Left lung (tissue), 10 donors: ENCODE data around the gene PTPRM. TPM values are rescaled to one million over a fixed set of nuclear protein-coding genes. Genes with fewer than 3 reads are reported as not detected.

ENCODE experiments used
- ATAC-seq: fragments of 200-7000 bp; cut with Tn5 transposase; one replicate; pipeline ENCODE4 v1.9.1; 2020; ENCODE audit warnings: moderate library complexity
- DNase-seq, 4 donors: peaks; one replicate each; pipeline ENCODE4 v3.0.0-alpha.2; 2013 to 2020
- H3K27ac ChIP-seq, 2 donors: fragments of 200-600 bp; sonication (generic) in 1 of 2; one replicate each; pipeline versions ENCODE4 v1.5.0 to v1.8.0; 2020 to 2021
- H3K27me3 ChIP-seq, 2 donors: fragments of 200-600 bp; sonication (generic) in 1 of 2; one replicate each; pipeline versions ENCODE4 v1.5.0 to v1.8.0; 2020 to 2021
- H3K36me3 ChIP-seq, 2 donors: fragments of 200-600 bp; sonication (generic) in 1 of 2; one replicate each; pipeline versions ENCODE4 v1.5.0 to v1.8.0; 2020 to 2021
- H3K4me1 ChIP-seq, 2 donors: fragments of 200-600 bp; one replicate each; pipeline ENCODE4 v1.8.0; 2021
- H3K4me3 ChIP-seq, 2 donors: fragments of 200-600 bp; sonication (generic) in 1 of 2; one replicate each; pipeline versions ENCODE4 v1.5.0 to v1.8.0; 2020 to 2021; ENCODE audit warnings: mild to moderate bottlenecking in 1 of 2
- H3K9me3 ChIP-seq, 2 donors: fragments of 200-600 bp; sonication (generic) in 1 of 2; one replicate each; pipeline versions ENCODE4 v1.5.0 to v1.8.0; 2020 to 2021
- intact Hi-C, 2 donors: fragments of 100-400 bp; cut with DNase I; formaldehyde crosslinking; loops; one replicate each; pipeline versions ENCODE4 v1.11.2 to v1.14.2; 2022
- polyA plus RNA-seq, 6 donors: library from polyadenylated mRNA; unstranded; fragments of 120-200 nt; gene quantifications; one replicate each; pipeline ENCODE4 v1.2.1, GENCODE V29; 2013; ENCODE audit not compliant: insufficient read length in 6 of 6
- total RNA-seq, 2 donors: library from RNA; stranded (reverse); fragmentation: NEBNext Ultra II Directional; extraction: Animal tissue kit (Norgen Biotek cat#: 25700); gene quantifications; one replicate each; pipeline ENCODE4 v1.2.1, GENCODE V29; 2021
- TF ChIP-seq, protein P1 (sequence below), 2 donors: fragments of 200-600 bp; sonication (generic) in 1 of 2; IDR thresholded peaks; one replicate each; pipeline versions ENCODE4 v1.5.0 to v1.8.0; 2021; ENCODE audit warnings: antibody characterized with exemption in 2 of 2
- donor health status: DM: no; HTN: yes; CAD: no.
- donor health status: DM: no; HTN: no; CAD: no.

PTPRM gene
- total and polyA plus RNA-seq, 8 donors: 76.4 to 99.6 (median 90.1) TPM

DNA sequence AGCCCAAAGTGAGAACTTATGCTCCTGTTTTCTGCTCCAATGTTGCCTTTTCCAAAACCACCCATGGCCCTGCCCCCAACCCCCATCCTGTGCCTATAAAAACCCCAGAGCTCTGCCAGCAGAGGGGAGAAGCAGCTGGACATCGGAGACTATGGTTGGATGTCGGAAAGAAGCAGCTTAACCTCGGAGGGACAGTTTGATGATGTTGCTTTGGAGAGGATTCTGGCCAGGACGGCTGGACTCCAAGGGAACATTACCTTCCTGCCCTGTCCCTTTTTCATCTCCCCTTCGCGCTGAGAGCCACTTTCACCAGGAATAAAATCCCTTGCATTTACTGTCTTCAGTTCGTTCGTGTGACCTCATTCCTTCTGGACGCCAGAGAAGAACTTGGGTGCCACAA is 158.4 kb downstream of the PTPRM start:
- H3K9me3 ChIP-seq: no peaks in the 10 kb centered on the region
- H3K27ac ChIP-seq: no peak overlapping the region
- H3K36me3 ChIP-seq: no peaks in the 10 kb centered on the region
- intact Hi-C loops: no loop called here
- no peak for DNase-seq
- no peak for ATAC-seq
- TF ChIP-seq, protein P1, sequence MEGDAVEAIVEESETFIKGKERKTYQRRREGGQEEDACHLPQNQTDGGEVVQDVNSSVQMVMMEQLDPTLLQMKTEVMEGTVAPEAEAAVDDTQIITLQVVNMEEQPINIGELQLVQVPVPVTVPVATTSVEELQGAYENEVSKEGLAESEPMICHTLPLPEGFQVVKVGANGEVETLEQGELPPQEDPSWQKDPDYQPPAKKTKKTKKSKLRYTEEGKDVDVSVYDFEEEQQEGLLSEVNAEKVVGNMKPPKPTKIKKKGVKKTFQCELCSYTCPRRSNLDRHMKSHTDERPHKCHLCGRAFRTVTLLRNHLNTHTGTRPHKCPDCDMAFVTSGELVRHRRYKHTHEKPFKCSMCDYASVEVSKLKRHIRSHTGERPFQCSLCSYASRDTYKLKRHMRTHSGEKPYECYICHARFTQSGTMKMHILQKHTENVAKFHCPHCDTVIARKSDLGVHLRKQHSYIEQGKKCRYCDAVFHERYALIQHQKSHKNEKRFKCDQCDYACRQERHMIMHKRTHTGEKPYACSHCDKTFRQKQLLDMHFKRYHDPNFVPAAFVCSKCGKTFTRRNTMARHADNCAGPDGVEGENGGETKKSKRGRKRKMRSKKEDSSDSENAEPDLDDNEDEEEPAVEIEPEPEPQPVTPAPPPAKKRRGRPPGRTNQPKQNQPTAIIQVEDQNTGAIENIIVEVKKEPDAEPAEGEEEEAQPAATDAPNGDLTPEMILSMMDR (IDR thresholded peaks at IDR 0.05): no peak
- peaks cover 0 to 3% of the 10 kb centered on the region in 2 donors for H3K4me1 ChIP-seq
- H3K27me3 ChIP-seq: no peaks in the 10 kb centered on the region
- H3K4me3 ChIP-seq: no peak overlapping the region

DNA sequence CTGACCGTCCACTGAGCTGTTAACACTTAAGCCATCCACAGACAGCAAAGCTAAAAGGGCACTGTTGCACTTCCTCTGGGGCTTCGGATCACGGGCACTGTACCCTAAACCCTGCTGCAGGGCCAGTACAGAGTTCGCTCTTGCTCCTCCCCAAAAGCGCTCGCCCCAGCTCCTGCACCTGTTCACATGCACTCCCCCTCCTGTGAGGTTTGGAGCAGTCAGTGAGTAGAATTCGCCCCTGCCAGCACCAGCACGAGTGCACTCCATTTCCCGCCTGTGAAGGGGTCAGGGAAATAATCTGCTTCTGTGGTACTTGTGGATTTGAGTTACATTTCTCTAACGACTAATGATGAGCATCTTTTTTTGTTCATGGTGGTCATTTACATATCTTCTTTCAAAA is 158.8 kb downstream of the PTPRM start:
- Histone ChIP-seq H3K9me3 (no peaks in the 10 kb centered on the region), H3K4me3 (no peak overlapping the region), H3K27me3 (no peaks in the 10 kb centered on the region), H3K36me3 (no peaks in the 10 kb centered on the region), H3K27ac (no peak overlapping the region), H3K4me1 (peaks cover 0 to 3% of the 10 kb centered on the region in 2 donors)
- ATAC-seq: no peak
- no peak for DNase-seq
- TF ChIP-seq, protein P1 (IDR thresholded peaks at IDR 0.05): no peak
- intact Hi-C loops: no loop called here

DNA sequence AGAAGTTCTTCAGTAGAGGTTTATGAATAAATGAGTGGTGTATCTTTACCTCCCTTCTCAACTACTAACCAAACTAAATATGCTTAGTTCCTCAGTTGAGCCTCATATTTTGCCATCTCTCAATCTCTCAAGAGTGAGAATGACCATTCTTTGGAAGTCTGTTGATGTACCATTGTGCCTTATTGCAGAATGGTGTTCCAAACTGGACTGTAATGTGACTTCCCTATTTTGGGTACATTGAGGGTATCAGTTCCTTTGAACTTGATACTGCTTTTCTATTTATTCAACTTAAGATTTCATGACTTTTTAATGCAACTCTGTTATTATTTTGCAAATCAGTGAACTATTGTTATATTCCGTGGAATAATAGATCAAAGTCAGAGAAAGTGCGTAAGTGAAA is 159.4 kb downstream of the PTPRM start:
- TF ChIP-seq, protein P1 (IDR thresholded peaks at IDR 0.05): no peak
- DNase-seq: no peak
- no peak overlapping the region for H3K27ac ChIP-seq
- no peak for ATAC-seq
- H3K4me3 ChIP-seq: no peak overlapping the region
- no peaks in the 10 kb centered on the region for H3K27me3 ChIP-seq
- H3K36me3 ChIP-seq: no peaks in the 10 kb centered on the region
- intact Hi-C loops: no loop called here
- peaks cover 0 to 3% of the 10 kb centered on the region in 2 donors for H3K4me1 ChIP-seq
- no peaks in the 10 kb centered on the region for H3K9me3 ChIP-seq

DNA sequence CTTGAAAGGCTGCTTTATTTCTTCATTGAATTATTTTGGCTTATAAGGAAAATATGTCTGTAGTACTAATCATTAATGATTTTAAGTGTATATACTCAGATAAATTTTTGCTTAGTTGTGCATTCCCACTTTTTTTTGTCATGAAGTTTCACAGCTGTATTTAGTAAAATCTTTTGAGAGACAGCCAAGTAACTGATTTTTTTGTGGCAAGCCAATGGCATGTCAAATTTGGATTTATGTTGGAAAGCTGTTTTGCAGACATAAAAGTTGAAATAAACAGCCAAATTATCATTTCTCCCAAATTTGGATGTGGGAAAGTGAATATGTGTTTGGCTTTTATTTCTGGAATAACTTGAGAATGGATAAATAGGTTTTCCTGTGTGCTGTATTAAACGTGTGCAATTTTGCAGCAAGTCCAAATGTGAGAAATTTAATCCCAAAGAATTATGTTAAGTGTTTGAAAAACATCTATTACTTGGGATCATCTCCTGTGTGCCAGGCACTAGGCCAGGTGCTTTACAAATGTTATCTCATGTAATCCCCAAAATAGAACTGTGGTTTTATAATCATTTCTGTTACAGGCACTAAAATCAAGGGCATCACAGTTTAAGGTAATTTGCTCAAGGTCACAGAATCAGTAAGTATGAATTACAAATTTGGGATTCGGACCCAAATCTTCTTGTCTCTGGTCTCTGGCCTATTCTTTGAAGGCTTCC is 160.4 kb downstream of the PTPRM start:
- intact Hi-C loops: no loop called here
- no peaks in the 10 kb centered on the region for H3K27me3 ChIP-seq
- TF ChIP-seq, protein P1 (IDR thresholded peaks at IDR 0.05): no peak
- peaks cover 0 to 3% of the 10 kb centered on the region in 2 donors for H3K4me1 ChIP-seq
- H3K4me3 ChIP-seq: no peak overlapping the region
- ATAC-seq: no peak
- no peak overlapping the region for H3K27ac ChIP-seq
- DNase-seq: peak in 2 of 4 donors; percentile 67 to 68
- no peaks in the 10 kb centered on the region for H3K36me3 ChIP-seq
- peaks cover 0 to 5% of the 10 kb centered on the region in 2 donors for H3K9me3 ChIP-seq

DNA sequence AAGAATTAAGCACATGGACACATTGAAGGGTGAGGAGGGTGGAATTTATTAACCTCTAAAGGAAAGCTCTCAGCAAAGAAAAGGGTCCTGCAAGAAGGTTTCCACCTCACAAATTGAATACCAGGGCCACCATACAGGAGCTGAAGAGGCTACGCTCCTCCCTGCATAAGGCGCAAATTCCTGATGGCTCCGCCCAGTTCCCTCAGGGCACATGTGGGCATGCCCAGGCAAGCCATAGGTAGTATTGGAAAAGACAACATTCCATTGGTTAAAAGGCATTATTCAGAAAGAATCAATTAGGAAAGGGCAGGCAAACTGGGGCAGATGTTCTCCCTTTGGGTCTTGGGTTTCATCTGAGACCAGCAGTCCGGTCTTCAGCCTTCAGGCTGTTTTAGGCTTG is 161.2 kb downstream of the PTPRM start:
- Histone ChIP-seq H3K4me1 (peaks cover 0 to 3% of the 10 kb centered on the region in 2 donors), H3K4me3 (no peak overlapping the region), H3K36me3 (no peaks in the 10 kb centered on the region), H3K9me3 (peaks cover 0 to 8% of the 10 kb centered on the region in 2 donors), H3K27me3 (no peaks in the 10 kb centered on the region), H3K27ac (no peak overlapping the region)
- no peak for DNase-seq
- ATAC-seq: no peak
- intact Hi-C loops: no loop called here
- TF ChIP-seq, protein P1 (IDR thresholded peaks at IDR 0.05): no peak
